NCI-H146 treated with DMSO at 0.1 percent for 48 hours (cell line): ENCODE data around the gene PLCB2.

Experiments
- DNase-seq: peaks from one replicate; lab custom pipeline; 2025; ENCODE audit not compliant: unreplicated experiment; lab: John Stamatoyannopoulos, UW

Gene PLCB2

GRCh38 chr15:40238532-40239403 lies 69.0 kb downstream of the PLCB2 start, which contains the start of gene PAK6:
TSS of gene PAK6 (plus strand) at chr15:40239063. CDS start at chr15:40264786, 25,723 bp downstream.
- peak; percentile 62 for DNase-seq
